A204.1 (cell line): ENCODE measurements around the gene ANKRD2.

Source experiments
- FAIRE-seq: peaks from 2 replicates; lab custom pipeline; 2012; peaks lifted over from hg19 to GRCh38; lab: Jason Lieb, UNC

ANKRD2 gene

DNA sequence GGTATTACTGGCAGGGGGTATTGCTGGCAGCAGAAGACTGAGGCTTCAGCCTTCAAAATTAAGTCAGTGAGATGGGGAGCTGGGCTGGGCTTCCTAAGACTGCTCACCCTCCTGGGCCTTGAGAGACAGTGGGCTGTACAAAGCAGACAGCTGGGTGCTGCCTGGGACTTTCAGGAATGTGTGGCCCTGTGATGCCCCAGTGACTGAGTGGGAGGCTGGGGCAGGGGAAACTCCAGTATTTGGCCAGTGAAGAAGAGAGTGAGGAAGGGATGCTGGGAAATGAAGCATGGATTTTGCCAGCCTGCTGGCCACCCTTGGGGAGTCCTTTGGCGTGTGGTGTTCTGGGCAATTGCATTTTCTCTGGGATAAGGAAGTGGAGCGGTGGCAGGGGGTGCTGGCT, 442 bp downstream of the ANKRD2 start:
- FAIRE-seq, result no peak

DNA sequence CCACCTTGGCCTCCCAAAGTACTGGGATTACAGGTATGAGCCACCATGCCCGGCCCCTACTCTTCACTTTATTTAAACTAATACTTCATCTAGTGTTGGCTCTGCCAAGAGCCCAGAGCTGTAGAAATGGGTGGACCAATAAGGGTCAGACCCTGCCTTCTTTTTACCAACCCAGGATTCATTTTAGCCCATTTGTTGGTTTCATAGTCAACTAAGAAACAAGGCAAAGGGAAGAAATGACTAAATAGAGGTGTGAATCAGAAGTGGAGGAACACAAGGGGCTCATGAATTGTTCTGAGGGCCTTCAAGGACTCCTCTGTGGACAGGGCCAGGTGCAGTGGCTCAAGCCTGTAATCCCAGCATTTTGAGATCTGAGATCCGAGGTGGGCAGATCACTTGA, 1.1 kb downstream of the ANKRD2 start:
- FAIRE-seq, result no peak

DNA sequence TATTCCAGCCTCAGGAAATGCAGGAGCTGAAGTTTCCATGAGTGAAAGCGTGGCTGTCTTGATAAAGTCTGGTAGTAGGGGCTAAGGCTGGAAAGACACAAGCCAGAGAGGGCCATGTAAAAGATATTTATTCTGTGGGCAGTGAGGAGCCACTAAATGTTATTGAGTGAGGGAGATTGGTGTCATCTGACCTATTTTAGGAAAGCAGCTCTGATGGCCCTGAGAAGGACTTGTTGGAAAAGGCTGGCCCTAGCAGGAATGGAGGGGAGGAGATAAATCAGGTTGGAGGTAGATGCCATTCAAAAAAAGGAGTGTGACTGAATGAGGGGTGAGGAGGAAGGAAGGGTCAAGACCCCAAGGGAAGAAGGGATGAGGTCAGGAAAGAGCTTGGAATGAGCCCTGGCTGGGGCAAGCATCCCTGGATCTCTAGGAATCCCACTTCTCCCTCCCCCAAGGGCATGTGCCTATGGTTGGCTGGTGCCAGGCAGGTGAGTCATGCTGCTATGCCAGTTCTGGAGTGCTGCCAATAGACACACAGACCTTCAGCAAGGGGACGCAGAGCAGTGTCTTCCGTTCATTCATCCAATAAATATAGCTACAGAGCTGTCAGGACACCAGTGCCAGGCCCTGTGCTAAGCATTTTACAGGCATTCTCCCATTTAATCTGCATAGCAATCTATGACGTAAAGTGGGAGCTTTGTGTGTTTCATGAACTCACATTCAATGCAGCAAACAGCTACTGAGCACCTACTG, 2.0 kb downstream of the ANKRD2 start:
- no peak for FAIRE-seq

DNA sequence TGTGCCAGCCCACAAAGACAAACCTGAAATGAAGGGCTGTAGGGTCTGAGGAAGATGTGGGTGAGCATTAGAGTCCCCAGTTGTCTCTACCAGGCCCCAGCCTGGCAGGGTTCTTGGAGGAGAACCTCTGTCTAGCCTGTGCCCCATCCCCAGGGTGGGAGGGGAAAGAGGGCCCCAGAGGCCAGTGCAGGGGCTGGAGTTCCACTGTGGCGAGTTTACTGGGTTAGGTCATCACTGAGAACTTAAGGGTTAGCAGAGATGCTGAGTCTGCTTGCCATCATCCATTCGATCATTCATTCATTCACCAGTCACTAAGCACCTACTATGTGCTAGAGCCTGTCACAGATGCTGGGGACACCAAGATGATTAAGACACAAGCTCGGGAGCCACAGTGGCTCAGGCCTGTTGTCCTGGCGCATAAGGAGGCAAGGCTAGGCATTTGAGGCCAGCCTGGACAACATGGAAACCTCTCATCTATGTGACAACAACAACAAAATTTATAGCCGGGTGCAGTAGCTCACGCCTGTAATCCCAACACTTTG, 2.6 kb downstream of the ANKRD2 start:
- FAIRE-seq, result no peak

- FAIRE-seq, result peak; percentile 62
Observed at GRCh38 chr10:97576487-97576886, 3.9 kb downstream of the ANKRD2 start.

GRCh38 chr10:97577701-97578100, 5.1 kb downstream of the ANKRD2 start:
- no peak for FAIRE-seq

DNA sequence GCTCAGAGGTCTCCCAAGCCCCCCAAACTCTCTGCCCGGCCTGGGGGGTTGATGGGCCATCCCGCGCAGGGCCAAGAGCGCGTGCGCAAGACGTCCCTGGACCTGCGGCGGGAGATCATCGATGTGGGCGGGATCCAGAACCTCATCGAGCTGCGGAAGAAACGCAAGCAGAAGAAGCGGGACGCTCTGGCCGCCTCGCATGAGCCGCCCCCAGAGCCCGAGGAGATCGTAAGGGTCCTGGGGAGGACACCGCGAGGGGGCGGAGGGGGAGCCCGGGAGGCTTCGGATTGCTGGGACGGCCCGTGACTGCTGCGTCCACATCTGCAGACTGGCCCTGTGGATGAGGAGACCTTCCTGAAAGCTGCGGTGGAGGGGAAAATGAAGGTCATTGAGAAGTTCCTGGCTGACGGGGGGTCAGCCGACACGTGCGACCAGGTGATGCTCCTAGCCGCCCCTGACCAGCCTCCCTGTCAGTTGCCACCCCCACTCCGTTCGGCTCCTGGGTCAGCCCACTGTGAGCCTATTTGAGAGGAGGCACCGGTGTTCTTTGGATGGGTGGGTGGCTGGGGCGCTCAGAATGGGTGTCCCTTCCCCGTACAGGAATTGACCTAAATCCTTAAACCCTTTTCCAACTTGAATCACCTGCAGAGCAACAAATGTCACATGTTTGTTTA, 5.7 kb downstream of the ANKRD2 start:
- FAIRE-seq, result no peak

- FAIRE-seq, result no peak
Observed at GRCh38 chr10:97580421-97581367, 8.1 kb downstream of the ANKRD2 start.

DNA sequence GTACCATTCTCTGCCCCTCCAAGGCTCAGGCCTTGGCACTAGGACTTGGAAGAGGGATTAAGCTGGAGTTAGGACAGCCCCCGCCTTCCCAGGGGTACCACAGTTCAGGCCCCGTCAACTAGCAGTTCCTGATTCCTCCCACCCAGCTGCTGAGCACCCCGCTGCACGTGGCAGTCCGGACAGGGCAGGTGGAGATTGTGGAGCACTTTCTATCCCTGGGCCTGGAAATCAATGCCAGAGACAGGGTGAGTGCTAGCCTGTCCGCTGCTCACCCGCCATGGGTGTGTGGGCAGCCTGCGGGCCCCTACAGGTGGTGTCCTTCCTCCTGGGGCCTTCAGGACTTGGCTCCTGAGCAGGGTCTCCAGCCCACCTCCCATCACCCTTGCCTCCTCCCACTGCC, 9.6 kb downstream of the ANKRD2 start:
- no peak for FAIRE-seq

GRCh38 chr10:97583476-97583875, 10.9 kb downstream of the ANKRD2 start:
- FAIRE-seq, result no peak

DNA sequence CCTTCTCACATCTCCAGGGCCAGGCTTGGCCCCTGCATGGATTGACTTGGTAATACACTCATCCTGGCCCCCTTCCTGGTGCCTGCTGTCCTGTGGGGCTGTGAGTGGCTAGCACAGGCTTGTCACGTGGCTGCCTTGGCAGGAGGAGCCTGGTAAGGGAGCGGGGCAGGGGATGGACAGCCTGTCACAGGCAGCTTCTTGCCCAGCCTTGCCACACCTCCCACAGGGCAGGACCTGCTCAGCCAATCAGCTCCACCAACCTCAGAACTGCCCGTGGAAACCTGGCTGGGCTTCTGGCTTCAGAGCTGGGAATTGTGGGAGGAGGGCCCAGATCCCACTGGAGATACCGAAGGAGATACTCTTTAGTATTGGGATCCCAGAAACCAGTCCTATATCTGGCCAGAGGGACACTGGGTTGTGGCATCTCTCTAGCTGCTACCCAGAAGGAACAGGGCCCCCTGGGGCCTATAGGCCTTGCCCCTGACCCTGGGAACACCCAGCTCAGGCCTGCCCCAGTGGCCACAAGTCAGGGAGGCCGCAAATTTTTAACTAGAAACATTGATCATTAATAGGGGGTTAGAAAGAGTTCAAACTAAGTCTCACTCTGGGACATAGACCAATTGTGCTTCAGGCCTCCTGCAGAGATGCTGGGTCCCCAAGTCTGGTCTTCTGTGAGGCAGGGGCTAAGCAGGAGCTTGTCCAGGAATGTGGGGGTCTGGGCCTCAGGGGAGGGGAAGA, 11.7 kb downstream of the ANKRD2 start, which contains the start of gene HOGA1:
TSS of gene HOGA1 (plus strand) at position 330 of the 738 bp plus-strand sequence. CDS start at position 645, 315 bp downstream.
- peak; percentile 100 for FAIRE-seq

DNA sequence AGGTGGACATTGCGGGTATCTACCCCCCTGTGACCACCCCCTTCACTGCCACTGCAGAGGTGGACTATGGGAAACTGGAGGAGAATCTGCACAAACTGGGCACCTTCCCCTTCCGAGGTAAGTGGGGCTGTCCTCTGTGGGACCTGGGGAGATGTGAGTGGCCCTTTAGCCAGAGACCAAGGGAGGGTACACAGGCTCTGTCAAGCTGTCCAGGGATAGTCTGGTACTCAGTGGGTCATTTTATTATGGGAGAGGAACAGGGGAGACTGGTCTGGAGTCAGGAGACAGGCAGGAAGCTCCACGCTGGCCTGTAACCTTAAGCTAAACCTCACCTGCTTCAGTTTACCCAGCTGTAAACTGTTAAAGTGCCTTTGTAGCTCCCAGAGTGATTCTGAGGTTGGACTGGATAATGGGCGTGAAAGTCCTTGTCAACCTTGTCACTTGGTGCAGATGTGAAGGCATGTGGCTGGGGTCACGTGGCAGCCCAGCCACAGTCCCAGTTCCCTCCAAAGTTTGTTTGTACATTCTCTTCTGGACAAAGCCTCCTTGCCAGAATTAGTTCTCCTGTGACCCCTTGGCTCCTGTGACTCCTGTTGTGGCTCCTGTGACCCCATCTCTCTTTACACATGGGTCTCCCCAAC, 12.3 kb downstream of the ANKRD2 start:
- FAIRE-seq, result no peak

- no peak for FAIRE-seq
Observed at GRCh38 chr10:97585439-97585811, 12.8 kb downstream of the ANKRD2 start.

DNA sequence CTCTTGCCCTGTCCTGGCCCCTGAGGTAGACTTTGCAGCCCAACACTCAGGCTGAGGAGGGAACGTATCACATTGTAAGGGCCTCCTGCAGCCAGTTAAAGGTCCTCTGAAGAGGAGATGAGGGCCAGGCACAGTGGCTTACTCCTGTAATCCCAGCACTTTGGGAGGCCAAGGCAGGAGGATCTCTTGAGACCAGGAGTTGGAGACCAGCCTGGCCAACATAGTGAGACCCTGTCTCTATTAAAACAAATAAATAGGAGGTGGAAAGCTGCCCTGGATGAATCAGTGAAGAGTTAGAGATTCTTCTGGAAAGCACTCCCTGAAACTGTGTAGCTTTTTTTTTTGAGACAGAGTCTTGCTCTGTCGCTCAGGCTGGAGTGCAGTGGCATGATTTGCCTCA, 14.6 kb downstream of the ANKRD2 start:
- FAIRE-seq, result no peak

DNA sequence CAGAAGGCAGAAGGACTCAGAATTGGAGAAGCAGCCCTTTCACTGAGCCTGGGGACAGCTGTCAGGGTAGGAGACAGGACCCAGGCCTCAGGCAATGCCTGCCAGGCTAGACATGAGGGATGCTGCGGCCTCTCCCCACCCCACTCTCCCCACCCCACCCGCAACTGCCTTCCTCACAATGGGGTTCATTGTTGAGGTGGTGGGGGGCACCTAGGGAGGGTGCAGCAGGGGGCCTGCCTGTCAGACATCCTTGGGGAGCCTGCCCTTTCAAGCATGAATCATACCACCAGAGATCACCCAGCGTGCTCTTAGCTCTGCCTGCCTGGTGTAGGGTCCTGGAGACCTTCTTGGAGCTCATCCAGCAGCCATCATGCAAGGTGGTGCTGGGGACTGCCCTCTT, 16.9 kb downstream of the ANKRD2 start, which contains the start of gene C10orf62:
TSS of gene C10orf62 (plus strand) at position 243 of the 400 bp plus-strand sequence. CDS start 177 bp downstream, outside the sequence.
- FAIRE-seq, result no peak

GRCh38 chr10:97590082-97590747, 17.6 kb downstream of the ANKRD2 start:
- no peak for FAIRE-seq

DNA sequence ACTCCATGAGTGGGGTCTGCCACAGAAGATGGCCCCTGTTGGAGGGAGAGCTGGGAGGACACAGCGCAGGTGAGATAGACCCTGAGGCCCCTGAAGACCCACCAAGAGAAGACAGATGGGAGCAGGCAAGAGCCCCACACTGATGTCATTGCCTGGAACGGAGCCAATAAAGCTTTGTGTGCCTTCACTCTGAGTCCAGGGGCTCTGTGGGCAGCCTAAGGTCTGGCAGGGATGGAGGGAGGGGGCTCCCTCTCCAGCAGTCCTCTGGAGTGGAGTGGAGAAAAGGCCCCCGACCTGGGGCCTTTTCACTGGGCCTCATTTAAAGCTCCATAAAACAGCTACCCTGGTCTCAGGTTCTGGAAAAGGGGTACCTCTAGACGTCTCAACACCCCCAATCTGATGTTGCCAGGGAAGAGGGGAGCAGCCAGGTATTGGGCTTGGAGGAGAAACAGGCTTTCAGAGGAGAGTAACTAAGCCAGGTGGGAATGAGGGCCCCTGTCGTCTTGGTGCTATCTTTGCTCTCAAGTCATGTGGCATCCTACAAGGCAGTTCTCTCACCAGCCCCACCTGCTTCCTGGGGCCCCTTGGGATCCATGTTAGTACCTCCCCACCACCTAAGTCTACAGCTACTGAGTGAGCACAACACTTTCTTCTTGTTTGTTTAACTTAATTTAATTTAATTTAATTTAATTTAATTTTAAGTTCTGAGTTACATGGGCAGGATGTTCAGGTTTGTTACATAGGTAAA, 18.3 kb downstream of the ANKRD2 start:
- no peak for FAIRE-seq

DNA sequence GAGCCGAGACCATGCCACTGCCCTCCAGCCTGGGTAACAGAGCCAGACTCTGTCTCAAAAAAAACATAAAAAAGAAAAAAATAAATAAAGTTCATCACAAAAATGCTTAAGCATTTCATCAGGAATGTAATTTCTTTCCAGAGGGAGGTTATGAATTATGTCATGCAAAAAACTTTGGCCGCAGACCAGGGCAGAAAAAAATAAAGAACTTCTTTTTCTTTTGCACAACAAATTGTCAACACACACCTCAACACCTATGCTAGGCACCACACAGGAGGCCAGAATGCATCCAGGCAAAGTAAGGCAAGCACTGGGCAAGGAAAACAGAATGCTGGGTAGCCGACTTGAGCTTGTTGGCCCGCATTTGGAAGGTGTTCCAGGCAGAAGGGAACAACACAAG, 20.8 kb downstream of the ANKRD2 start:
- FAIRE-seq, result no peak
